GM18526 (cell line): Measurements from ENCODE around the gene TLE4.

Source experiments
- POLR2A ChIP-seq: IDR thresholded peaks from 3 replicates; pipeline ENCODE4 v1.6.1; 2011; ENCODE audit not compliant: insufficient read length; ENCODE audit errors: extremely low read depth

Gene TLE4

GRCh38 chr9:79637177-79637925, 65.6 kb downstream of the TLE4 start:
- no peak for TF ChIP-seq POLR2A

DNA sequence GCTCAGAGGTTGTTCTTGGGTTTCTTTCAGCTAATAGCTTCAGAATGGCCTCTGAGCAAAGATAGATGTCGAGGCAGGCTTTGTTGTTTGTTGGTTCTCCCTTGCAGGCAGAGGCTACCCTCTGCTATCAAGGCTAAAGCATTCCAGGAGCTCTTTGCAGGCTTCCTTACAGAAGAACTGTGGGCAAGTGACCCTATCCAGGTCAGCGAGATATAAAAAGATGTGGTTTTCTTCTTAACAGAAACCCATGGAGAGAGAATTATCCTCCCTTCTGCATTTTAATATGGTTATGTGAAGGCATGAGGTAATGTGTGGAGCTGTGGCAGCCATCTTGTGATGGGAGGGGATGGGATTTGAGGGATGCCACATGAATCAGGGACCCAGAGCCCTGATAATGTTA, 67.0 kb downstream of the TLE4 start:
- TF ChIP-seq POLR2A: no peak

DNA sequence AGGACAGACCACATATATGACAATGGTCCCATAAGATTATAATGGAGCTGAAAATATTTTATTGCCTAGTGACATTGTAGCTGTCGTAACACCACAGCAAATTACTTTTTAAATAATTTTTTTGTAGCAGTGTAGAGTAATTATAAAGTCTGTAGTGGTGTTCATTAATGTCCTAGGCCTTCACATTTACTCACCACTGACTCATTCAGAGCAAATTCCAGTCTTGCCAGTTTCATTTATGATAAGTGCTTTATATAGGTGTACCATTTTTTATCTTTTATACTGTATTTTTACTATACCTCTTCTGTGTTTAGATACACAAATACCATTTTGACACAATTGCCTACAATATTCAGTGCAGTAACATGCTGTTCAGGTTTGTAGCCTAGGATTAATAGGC, 67.6 kb downstream of the TLE4 start:
- no peak for TF ChIP-seq POLR2A

DNA sequence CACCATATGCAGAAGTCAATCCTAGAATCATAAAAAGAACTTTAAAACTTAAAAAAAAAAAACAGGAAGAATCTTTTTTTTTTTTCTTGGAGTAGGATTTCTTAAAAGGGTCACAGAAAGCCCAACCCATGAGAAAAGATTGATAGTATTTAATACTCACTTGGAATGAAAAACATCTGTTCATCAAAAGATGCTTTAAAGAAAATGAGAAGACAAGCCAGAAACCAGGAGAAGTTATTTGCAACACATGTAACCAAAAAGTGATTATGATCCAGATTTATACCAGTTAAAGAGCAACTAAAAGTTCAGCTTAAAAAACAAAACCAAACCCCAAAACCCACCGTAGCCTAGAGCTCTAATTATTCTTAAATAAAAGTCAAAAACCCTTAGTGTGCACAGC, 69.3 kb downstream of the TLE4 start:
- TF ChIP-seq POLR2A: no peak

DNA sequence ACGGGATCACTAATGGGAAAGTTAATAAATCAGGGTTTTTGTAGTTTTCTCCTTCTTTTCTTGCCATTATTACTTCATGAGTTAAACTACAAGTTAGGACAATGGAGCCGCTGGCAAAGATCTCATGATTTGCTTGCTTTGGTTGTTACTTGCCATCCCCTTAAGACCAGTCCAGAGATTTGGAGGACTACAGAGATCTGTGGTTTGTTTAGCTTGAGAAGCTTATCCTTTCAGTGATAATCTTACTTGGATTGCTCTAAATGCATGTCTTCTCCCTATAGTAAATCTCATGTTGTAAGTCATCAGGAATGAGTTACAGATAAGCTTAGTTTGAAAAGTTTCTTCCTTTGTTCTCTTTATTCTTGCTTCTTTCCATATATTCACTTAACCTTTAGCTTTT, 70.9 kb downstream of the TLE4 start:
- no peak for TF ChIP-seq POLR2A

DNA sequence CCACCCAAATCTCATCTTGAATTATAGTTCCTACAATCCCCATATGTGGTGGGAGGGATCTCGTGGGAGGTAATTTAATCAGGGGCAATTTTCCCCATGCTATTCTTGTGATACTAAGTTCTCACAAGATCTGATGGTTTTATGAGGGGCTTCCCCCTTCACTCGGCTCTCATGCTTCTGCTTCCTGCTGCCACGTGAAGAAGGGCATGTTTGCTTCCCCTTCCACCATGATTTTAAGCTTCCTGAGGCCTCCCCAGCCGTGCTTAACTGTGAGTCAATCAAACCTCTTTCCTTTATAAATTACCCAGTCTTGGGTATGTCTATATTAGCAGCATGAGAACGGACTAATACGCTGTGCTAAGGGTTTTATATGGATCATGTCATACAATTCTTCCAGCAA, 72.3 kb downstream of the TLE4 start:
- no peak for TF ChIP-seq POLR2A

GRCh38 chr9:79644601-79645000, 72.8 kb downstream of the TLE4 start:
- no peak for TF ChIP-seq POLR2A

DNA sequence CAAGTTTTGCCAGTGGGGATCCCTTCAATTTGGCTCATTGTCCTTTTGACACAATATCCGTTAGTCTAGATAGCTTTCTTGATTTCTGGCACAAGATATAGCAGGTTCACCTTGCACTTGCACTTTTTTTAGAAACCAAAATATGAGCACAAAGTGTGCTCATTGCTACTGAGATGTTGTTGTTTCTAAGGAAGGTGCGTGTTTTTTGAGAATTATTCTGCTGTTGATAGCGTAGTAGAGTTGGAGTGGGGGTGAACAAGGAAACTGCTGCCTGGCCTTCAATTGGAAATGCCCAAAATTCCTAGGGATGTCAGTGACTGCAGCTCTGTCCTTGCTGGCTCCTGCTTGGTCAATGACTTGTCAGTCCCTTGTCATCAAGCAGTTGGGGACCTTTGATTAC, 73.3 kb downstream of the TLE4 start:
- TF ChIP-seq POLR2A: no peak

DNA sequence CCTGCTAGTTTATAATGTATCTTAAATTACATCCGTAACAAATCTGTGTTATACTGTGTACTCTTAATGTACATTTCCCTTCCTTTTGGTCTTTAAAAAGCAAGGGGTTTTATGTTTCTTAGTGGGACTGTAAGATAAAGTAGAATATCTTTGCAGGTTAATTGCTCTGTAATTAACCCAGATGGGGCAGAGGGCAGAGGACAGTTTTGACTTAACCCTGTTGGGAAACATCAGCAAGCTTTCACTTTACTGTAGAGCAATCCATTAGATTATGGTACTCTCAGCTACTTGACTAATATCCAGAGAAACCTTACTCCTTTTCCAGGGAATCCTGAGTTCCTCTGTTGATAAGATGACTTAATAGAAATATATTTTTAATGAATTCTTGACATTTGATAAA, 74.3 kb downstream of the TLE4 start:
- TF ChIP-seq POLR2A: no peak

GRCh38 chr9:79651251-79651795, 79.6 kb downstream of the TLE4 start:
- no peak for TF ChIP-seq POLR2A

GRCh38 chr9:79652598-79652997, 80.8 kb downstream of the TLE4 start:
- no peak for TF ChIP-seq POLR2A

GRCh38 chr9:79655551-79655950, 83.8 kb downstream of the TLE4 start:
- no peak for TF ChIP-seq POLR2A

GRCh38 chr9:79656169-79656568, 84.4 kb downstream of the TLE4 start:
- no peak for TF ChIP-seq POLR2A

DNA sequence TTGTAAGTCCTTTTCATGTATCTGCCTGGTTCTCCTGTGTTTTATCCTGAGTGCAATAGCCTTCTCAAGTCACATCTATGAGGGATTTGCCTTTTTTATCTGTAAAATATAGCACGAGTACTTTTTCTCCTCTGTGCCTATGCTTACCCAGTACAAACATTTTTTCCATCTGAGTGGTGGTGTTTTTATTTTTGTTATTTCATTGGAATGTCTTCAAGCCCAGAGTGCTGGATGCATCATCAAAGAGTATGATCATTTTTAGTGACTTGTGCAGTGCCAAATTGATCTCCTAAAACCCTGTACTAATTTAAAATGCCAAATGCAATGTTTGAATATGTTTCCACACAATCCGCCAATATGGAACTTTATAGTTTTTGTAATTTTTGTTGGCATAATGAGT, 86.1 kb downstream of the TLE4 start:
- TF ChIP-seq POLR2A: no peak

GRCh38 chr9:79658926-79659325, 87.2 kb downstream of the TLE4 start:
- TF ChIP-seq POLR2A: no peak

DNA sequence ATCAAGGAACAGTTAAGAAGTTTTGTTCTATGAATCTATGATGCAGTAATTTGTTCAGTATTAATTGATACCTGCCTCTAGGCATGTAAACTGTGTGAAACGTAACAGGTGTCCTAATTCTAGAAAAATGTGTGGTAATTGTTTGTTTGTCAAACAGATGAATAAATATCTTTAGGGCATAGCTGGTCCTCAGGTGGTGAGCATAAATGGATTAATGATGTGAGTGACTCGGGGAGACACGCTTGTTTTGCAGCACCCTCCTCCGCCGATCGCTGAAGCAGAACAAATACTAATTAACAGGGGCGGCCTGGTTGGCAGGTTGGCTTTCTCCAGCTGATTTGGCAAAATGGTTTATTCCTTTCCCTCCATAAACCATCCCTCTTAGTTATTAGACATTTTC, 88.8 kb downstream of the TLE4 start:
- no peak for TF ChIP-seq POLR2A

DNA sequence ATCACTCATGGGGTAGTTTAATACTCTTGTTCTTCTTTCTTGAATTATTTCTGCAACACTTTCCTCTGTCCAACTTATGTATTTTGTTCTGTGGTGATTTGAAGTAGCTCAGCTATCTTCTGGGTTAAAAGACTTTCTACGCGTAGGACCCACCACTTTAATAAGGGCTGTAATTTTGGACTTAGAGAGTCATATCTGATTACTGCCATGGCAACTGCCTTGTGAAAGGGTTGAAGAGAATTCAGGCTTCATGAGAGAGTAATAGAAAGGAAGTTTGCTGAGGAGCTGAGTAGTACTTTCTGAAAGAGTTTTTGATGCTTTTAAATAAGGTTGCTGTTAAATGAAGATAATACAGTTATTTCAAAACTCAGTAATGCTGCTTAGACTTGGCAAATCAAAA, 89.5 kb downstream of the TLE4 start:
- TF ChIP-seq POLR2A: no peak
